Endothelial cell of umbilical vein (primary cell): Measurements from ENCODE around the gene EIF2AK2.

Experiments
- EZH2 ChIP-seq: IDR thresholded peaks from 2 replicates; pipeline ENCODE4 v1.6.1; 2012; ENCODE audit warnings: borderline replicate concordance, low read depth, mild to moderate bottlenecking, moderate library complexity, low read length, inconsistent platforms; ENCODE audit not compliant: severe bottlenecking
- JUN ChIP-seq: IDR thresholded peaks from 2 replicates; pipeline ENCODE4 v1.6.1; 2011; ENCODE audit warnings: borderline replicate concordance, low read depth; ENCODE audit not compliant: insufficient read length, insufficient read depth
- MYC ChIP-seq: IDR thresholded peaks from one replicate; pipeline ENCODE4 v1.6.1; 2011; ENCODE audit warnings: mild to moderate bottlenecking, low read depth, low read length
- POLR2A ChIP-seq: IDR thresholded peaks from 2 replicates; pipeline ENCODE4 v1.6.1; 2012; ENCODE audit warnings: low read depth, mild to moderate bottlenecking, control low read depth, low read length
- POLR2AphosphoS5 ChIP-seq: IDR thresholded peaks from 2 replicates; pipeline ENCODE4 v1.6.1; 2012; ENCODE audit warnings: low read depth, mild to moderate bottlenecking, control low read depth, low read length, moderate library complexity; ENCODE audit not compliant: insufficient read depth
- TF ChIP-seq, protein P1 (sequence below), 2 donors: IDR thresholded peaks; 1 replicate in 1 of 2; 2 replicates in 1 of 2; pipeline ENCODE4 v1.5.1; 2011; ENCODE audit warnings: low read length in 2 of 2, mild to moderate bottlenecking in 2 of 2, moderate library complexity in 2 of 2, control low read depth in 1 of 2, inconsistent platforms in 1 of 2, low read depth in 1 of 2; ENCODE audit not compliant: insufficient read depth in 1 of 2; ENCODE audit errors: extremely low read depth in 1 of 2
- TF ChIP-seq, protein P2 (sequence below): IDR thresholded peaks from 2 replicates; pipeline ENCODE4 v1.6.1; 2011; ENCODE audit not compliant: insufficient read depth, insufficient read length

DNA sequence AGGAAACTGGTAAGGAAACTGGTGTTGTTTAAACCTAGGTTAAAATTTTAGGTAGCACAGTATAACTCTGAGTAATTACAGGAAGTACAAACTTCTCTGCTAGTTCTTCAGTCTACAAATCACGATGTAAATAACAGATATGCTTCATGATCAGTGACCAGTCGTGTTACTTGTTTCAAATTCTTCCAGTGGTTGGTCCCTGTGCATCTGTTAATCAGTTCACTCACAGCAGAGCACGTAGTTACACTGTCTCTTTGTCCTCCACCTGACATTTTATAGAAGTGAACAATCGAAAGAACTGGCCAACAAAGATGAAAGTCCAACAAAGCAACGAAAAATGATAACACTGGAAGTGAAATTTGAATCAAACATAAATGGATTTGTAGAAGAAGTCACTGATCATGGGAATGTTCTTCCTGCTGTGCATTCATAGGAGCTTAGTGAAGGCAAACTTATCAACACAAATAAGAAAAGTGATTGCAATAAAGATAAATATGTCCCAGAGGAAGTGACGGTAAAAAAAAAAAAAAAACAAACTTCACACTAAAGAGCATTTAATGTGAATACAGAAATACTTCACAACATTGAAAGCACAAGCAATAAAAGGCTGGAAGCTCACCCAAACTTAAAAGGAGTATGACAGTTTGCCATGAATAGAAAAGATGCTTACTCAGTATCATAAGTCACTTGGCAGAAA lies 7.0 kb downstream of the EIF2AK2 start:
- TF ChIP-seq, protein P1, sequence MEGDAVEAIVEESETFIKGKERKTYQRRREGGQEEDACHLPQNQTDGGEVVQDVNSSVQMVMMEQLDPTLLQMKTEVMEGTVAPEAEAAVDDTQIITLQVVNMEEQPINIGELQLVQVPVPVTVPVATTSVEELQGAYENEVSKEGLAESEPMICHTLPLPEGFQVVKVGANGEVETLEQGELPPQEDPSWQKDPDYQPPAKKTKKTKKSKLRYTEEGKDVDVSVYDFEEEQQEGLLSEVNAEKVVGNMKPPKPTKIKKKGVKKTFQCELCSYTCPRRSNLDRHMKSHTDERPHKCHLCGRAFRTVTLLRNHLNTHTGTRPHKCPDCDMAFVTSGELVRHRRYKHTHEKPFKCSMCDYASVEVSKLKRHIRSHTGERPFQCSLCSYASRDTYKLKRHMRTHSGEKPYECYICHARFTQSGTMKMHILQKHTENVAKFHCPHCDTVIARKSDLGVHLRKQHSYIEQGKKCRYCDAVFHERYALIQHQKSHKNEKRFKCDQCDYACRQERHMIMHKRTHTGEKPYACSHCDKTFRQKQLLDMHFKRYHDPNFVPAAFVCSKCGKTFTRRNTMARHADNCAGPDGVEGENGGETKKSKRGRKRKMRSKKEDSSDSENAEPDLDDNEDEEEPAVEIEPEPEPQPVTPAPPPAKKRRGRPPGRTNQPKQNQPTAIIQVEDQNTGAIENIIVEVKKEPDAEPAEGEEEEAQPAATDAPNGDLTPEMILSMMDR (IDR thresholded peaks at IDR 0.05; ENCODE audit: extremely low read depth in 1 of 2, insufficient read depth in 1 of 2, low read depth in 1 of 2, low read length in 2 of 2): no peak
- TF ChIP-seq POLR2A (no peak), MYC (no peak), EZH2 (no peak), JUN (no peak), POLR2AphosphoS5 (no peak)
- TF ChIP-seq, protein P2, sequence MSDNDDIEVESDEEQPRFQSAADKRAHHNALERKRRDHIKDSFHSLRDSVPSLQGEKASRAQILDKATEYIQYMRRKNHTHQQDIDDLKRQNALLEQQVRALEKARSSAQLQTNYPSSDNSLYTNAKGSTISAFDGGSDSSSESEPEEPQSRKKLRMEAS: no peak
